IPS-20b (cell line): Measurements from ENCODE around the gene EYS.
"Not testable (repeated sequence)": the region's sequence is repeated elsewhere in the genome, so short reads cannot be mapped to it uniquely, and the experiment has no call there.

Experiments used
- H3K27ac ChIP-seq: one replicate; pipeline ENCODE4 v1.5.1; 2013; ENCODE audit warnings: low read length
- H3K27me3 ChIP-seq: 2 replicates; pipeline ENCODE4 v1.6.1; 2013; ENCODE audit warnings: mild to moderate bottlenecking, low read length, inconsistent platforms; ENCODE audit not compliant: insufficient read depth
- H3K36me3 ChIP-seq: 2 replicates; pipeline ENCODE4 v1.6.1; 2013; ENCODE audit warnings: low read depth, mild to moderate bottlenecking, inconsistent platforms, low read length, moderate library complexity; ENCODE audit not compliant: insufficient read depth
- H3K4me1 ChIP-seq: 2 replicates; pipeline ENCODE4 v1.6.1; 2013; ENCODE audit warnings: mild to moderate bottlenecking, control low read depth, inconsistent platforms, low read length, moderate library complexity; ENCODE audit not compliant: insufficient read depth
- H3K4me3 ChIP-seq: 2 replicates; pipeline ENCODE4 v1.5.1; 2013; ENCODE audit warnings: mild to moderate bottlenecking, low read length, inconsistent platforms
- H3K9ac ChIP-seq: 2 replicates; pipeline ENCODE4 v1.6.1; 2013; ENCODE audit warnings: low read depth, mild to moderate bottlenecking, inconsistent platforms, low read length, moderate library complexity
- H3K9me3 ChIP-seq: 2 replicates; pipeline ENCODE4 v1.6.1; 2013; ENCODE audit warnings: mild to moderate bottlenecking, low read depth, low read length, inconsistent platforms; ENCODE audit not compliant: insufficient read depth

The EYS gene

GRCh38 chr6:64489763-64490162 is 1217.3 kb downstream of the EYS start:
- no peak overlapping the region for H3K4me3 ChIP-seq

GRCh38 chr6:64486578-64487351 is 1220.3 kb downstream of the EYS start:
- H3K36me3 ChIP-seq, result no peaks in the 10 kb centered on the region
- no peaks in the 10 kb centered on the region; the same call in 1 of the 2 replicates for H3K9me3 ChIP-seq
- no peak overlapping the region for H3K27ac ChIP-seq
- no peaks in the 10 kb centered on the region for H3K4me1 ChIP-seq
- no peak overlapping the region for H3K4me3 ChIP-seq
- no peaks in the 10 kb centered on the region for H3K27me3 ChIP-seq
- no peak overlapping the region for H3K9ac ChIP-seq

More at GRCh38 chr6:64489763-64490162, 1217.3 kb downstream of the EYS start:
- Histone ChIP-seq H3K36me3 (no peaks in the 10 kb centered on the region), H3K9ac (no peak overlapping the region), H3K9me3 (no peaks in the 10 kb centered on the region; the same call in 1 of the 2 replicates), H3K27me3 (no peaks in the 10 kb centered on the region), H3K4me1 (no peaks in the 10 kb centered on the region), H3K27ac (no peak overlapping the region)

- no peaks in the 10 kb centered on the region for H3K27me3 ChIP-seq
- H3K9me3 ChIP-seq, result no peaks in the 10 kb centered on the region; the same call in 1 of the 2 replicates
- no peaks in the 10 kb centered on the region for H3K36me3 ChIP-seq
- H3K27ac ChIP-seq, result no peak overlapping the region
- H3K4me1 ChIP-seq, result no peaks in the 10 kb centered on the region
- no peak overlapping the region for H3K9ac ChIP-seq
- H3K4me3 ChIP-seq, result no peak overlapping the region
Measured at GRCh38 chr6:64483956-64484499, 1223.0 kb downstream of the EYS start.

- H3K9ac ChIP-seq, result no peak overlapping the region
- H3K4me3 ChIP-seq, result no peak overlapping the region
- H3K27ac ChIP-seq, result no peak overlapping the region
- no peaks in the 10 kb centered on the region; the same call in 1 of the 2 replicates for H3K9me3 ChIP-seq
- H3K4me1 ChIP-seq, result no peaks in the 10 kb centered on the region
- H3K36me3 ChIP-seq, result no peaks in the 10 kb centered on the region
- H3K27me3 ChIP-seq, result no peaks in the 10 kb centered on the region
Measured at GRCh38 chr6:64482631-64483030, 1224.4 kb downstream of the EYS start.

- Histone ChIP-seq H3K27me3 (no peaks in the 10 kb centered on the region), H3K9ac (no peak overlapping the region), H3K4me1 (no peaks in the 10 kb centered on the region), H3K4me3 (no peak overlapping the region), H3K36me3 (no peaks in the 10 kb centered on the region), H3K9me3 (no peaks in the 10 kb centered on the region), H3K27ac (no peak overlapping the region)
Measured at GRCh38 chr6:64479134-64479533, 1227.9 kb downstream of the EYS start.

- no peak overlapping the region for H3K9ac ChIP-seq
- no peak overlapping the region for H3K27ac ChIP-seq
- H3K9me3 ChIP-seq, result no peaks in the 10 kb centered on the region
- no peaks in the 10 kb centered on the region for H3K27me3 ChIP-seq
- no peaks in the 10 kb centered on the region for H3K4me1 ChIP-seq
- no peak overlapping the region for H3K4me3 ChIP-seq
- no peaks in the 10 kb centered on the region for H3K36me3 ChIP-seq
Measured at GRCh38 chr6:64477391-64477790, 1229.6 kb downstream of the EYS start.

- Histone ChIP-seq H3K27me3 (no peaks in the 10 kb centered on the region), H3K9me3 (no peaks in the 10 kb centered on the region), H3K4me1 (no peaks in the 10 kb centered on the region), H3K9ac (no peak overlapping the region), H3K36me3 (no peaks in the 10 kb centered on the region), H3K27ac (no peak overlapping the region), H3K4me3 (no peak overlapping the region)
Measured at GRCh38 chr6:64476935-64477334, 1230.1 kb downstream of the EYS start.

- not testable (repeated sequence) for H3K27me3 ChIP-seq, H3K36me3 ChIP-seq, H3K4me3 ChIP-seq
Measured at GRCh38 chr6:64469405-64469804, 1237.6 kb downstream of the EYS start.

GRCh38 chr6:64467656-64468055 is 1239.4 kb downstream of the EYS start:
- Histone ChIP-seq H3K27me3 (no peaks in the 10 kb centered on the region), H3K36me3 (no peaks in the 10 kb centered on the region), H3K9ac (no peak overlapping the region), H3K9me3 (no peaks in the 10 kb centered on the region), H3K4me3 (no peak overlapping the region), H3K4me1 (no peaks in the 10 kb centered on the region), H3K27ac (no peak overlapping the region)

More at GRCh38 chr6:64469405-64469804, 1237.6 kb downstream of the EYS start:
- not testable (repeated sequence) for H3K9ac ChIP-seq, H3K9me3 ChIP-seq, H3K4me1 ChIP-seq, H3K27ac ChIP-seq

- Histone ChIP-seq H3K27me3 (no peaks in the 10 kb centered on the region), H3K4me1 (no peaks in the 10 kb centered on the region), H3K4me3 (no peak overlapping the region), H3K27ac (no peak overlapping the region), H3K9me3 (no peaks in the 10 kb centered on the region), H3K9ac (no peak overlapping the region), H3K36me3 (no peaks in the 10 kb centered on the region)
Measured at GRCh38 chr6:64459411-64459944, 1247.5 kb downstream of the EYS start.

GRCh38 chr6:64448101-64448500 is 1258.9 kb downstream of the EYS start:
- H3K27ac ChIP-seq, H3K27me3 ChIP-seq, H3K9ac ChIP-seq, H3K9me3 ChIP-seq, H3K4me3 ChIP-seq, H3K4me1 ChIP-seq, H3K36me3 ChIP-seq: not testable (repeated sequence)

GRCh38 chr6:64445038-64445437 is 1262.0 kb downstream of the EYS start:
- no peak overlapping the region for H3K27ac ChIP-seq
- no peaks in the 10 kb centered on the region for H3K36me3 ChIP-seq
- peaks cover 7% of the 10 kb centered on the region; the same call in 1 of the 2 replicates for H3K9me3 ChIP-seq
- H3K4me1 ChIP-seq, result no peaks in the 10 kb centered on the region
- H3K9ac ChIP-seq, result no peak overlapping the region
- H3K27me3 ChIP-seq, result no peaks in the 10 kb centered on the region
- H3K4me3 ChIP-seq, result no peak overlapping the region
